ENCODE results near the gene B3GNT2. TPM values are rescaled to one million over a fixed set of nuclear protein-coding genes. Genes with fewer than 3 reads are reported as not detected.
A peak's percentile ranks its signal among the peaks of the same experiment; 100 is the strongest.

B3GNT2 gene
- total RNA-seq, 3 donors from 2014 or later (not counting 1 experiment from before 2014, with no cell fraction given) = 51.9 to 68.0 (median 54.0) TPM

DNA sequence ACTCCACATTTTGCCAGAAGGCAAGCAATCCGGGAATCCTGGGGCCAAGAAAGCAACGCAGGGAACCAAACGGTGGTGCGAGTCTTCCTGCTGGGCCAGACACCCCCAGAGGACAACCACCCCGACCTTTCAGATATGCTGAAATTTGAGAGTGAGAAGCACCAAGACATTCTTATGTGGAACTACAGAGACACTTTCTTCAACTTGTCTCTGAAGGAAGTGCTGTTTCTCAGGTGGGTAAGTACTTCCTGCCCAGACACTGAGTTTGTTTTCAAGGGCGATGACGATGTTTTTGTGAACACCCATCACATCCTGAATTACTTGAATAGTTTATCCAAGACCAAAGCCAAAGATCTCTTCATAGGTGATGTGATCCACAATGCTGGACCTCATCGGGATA, 26.8 kb downstream of the B3GNT2 start:
- DNase-seq = peak in 1 of 2 donors; percentile 65
- peaks cover 33% of the 10 kb centered on the region for H3K4me1 ChIP-seq (ENCODE audit: control insufficient read depth, insufficient read depth, low read length)

DNA sequence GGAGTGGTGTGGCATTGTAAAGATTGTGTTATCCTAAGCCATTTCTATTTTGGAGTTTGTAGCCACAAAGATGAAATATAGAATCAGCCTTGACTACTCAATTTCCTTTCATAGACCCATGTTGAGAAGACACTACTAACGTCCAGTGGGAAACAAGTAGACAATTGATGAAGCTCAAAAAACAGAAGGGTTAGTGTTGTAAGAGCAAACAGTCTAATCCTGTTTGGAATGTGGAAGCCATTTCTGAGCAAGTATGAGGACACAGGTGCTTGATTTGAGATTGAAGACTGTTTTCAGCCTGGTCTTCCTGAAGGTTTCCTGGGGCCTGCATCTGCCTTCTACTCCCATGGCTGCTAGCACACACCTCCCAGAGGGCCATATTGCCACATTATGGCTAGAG, 29.1 kb downstream of the B3GNT2 start:
- H3K27ac Mint-ChIP-seq = peak overlapping the region; percentile 30 to 93
- 85% methylated on average over 1 of the region's 1 CpG for WGBS (ENCODE audit: insufficient coverage)
- H3K36me3 Mint-ChIP-seq = no peaks in the 10 kb centered on the region
- Histone ChIP-seq H3K4me1 (ENCODE audit: control insufficient read depth, insufficient read depth, low read length) (peaks cover 17% of the 10 kb centered on the region), H3K36me3 (ENCODE audit: control insufficient read depth, insufficient read depth, low read length) (peaks cover 29% of the 10 kb centered on the region), H3K27me3 (ENCODE audit: control insufficient read depth, insufficient read depth, low read length) (no peaks in the 10 kb centered on the region), H3K4me3 (ENCODE audit: low read length) (no peak overlapping the region), H3K27ac (ENCODE audit: low read length) (no peak overlapping the region), H3K9me3 (ENCODE audit: control insufficient read depth, insufficient read depth, low read length) (no peaks in the 10 kb centered on the region)
- no peaks in the 10 kb centered on the region for H3K9me3 Mint-ChIP-seq
- ATAC-seq (no peak), DNase-seq (no peak)
- H3K4me3 Mint-ChIP-seq = no peak overlapping the region
- intact Hi-C loops (cut with micrococcal nuclease) = no loop called here
- TF ChIP-seq, protein P1, sequence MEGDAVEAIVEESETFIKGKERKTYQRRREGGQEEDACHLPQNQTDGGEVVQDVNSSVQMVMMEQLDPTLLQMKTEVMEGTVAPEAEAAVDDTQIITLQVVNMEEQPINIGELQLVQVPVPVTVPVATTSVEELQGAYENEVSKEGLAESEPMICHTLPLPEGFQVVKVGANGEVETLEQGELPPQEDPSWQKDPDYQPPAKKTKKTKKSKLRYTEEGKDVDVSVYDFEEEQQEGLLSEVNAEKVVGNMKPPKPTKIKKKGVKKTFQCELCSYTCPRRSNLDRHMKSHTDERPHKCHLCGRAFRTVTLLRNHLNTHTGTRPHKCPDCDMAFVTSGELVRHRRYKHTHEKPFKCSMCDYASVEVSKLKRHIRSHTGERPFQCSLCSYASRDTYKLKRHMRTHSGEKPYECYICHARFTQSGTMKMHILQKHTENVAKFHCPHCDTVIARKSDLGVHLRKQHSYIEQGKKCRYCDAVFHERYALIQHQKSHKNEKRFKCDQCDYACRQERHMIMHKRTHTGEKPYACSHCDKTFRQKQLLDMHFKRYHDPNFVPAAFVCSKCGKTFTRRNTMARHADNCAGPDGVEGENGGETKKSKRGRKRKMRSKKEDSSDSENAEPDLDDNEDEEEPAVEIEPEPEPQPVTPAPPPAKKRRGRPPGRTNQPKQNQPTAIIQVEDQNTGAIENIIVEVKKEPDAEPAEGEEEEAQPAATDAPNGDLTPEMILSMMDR (IDR thresholded peaks at IDR 0.05) = no peak
- no peaks in the 10 kb centered on the region for H3K27me3 Mint-ChIP-seq (ENCODE audit: low read depth in 2 of 2)
- peaks cover 55 to 64% of the 10 kb centered on the region in 2 donors for H3K4me1 Mint-ChIP-seq

More for the DNA sequence above, 26.8 kb downstream of the B3GNT2 start:
- Mint-ChIP-seq H3K36me3 (no peaks in the 10 kb centered on the region), H3K27ac (peak overlapping the region; percentile 86 to 93), H3K27me3 (ENCODE audit: low read depth in 2 of 2) (no peaks in the 10 kb centered on the region), H3K4me3 (peak overlapping the region; percentile 69), H3K4me1 (peaks cover 71 to 76% of the 10 kb centered on the region in 2 donors), H3K9me3 (no peaks in the 10 kb centered on the region)
- no peak overlapping the region for H3K4me3 ChIP-seq (ENCODE audit: low read length)
- H3K36me3 ChIP-seq (ENCODE audit: control insufficient read depth, insufficient read depth, low read length) = peaks cover 29% of the 10 kb centered on the region
- TF ChIP-seq, protein P1 (IDR thresholded peaks at IDR 0.05) = no peak
- peak; percentile 77 to 87 (median 86) for ATAC-seq
- 61% methylated on average over 8 of the region's 8 CpGs for WGBS (ENCODE audit: insufficient coverage)
- peak overlapping the region; percentile 66 for H3K27ac ChIP-seq (ENCODE audit: low read length)
- intact Hi-C loops (cut with micrococcal nuclease) = no loop called here
- no peaks in the 10 kb centered on the region for H3K9me3 ChIP-seq (ENCODE audit: control insufficient read depth, insufficient read depth, low read length)
- no peaks in the 10 kb centered on the region for H3K27me3 ChIP-seq (ENCODE audit: control insufficient read depth, insufficient read depth, low read length)

DNA sequence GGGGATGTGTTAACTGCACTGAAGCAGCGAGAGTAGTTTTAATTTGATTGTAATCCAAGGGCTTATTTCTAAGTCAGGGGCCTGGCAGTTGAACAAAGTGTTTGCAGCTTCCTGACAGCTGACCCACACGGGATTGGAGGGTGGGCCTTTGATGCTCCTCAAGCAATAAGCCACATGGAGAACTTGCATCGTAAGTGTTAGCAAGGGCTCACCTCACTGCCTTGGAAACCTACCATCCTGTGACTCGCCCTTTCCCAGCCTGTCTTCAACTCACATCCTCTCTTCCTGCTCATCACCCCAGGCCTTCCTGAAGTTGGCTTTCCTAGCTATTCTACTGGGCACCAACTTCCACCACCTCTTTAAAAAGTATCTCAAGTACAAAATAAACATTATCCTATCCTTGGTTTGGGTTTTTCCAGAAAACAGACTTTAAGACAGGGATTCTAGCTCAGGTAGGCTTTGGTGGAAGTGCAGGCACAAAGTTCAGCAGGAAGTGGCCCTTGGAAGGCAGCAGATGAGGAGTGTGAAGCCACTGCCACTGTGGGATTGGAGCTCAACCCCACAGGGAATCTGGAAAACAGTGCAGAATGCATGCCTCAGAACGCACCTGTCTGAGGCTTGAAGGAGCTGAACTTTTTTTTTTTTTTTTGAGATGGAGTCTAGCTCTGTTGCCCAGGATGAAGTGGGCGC, 31.6 kb downstream of the B3GNT2 start:
- no peak overlapping the region for H3K4me3 ChIP-seq (ENCODE audit: low read length)
- H3K9me3 Mint-ChIP-seq = no peaks in the 10 kb centered on the region
- TF ChIP-seq, protein P1 (IDR thresholded peaks at IDR 0.05) = no peak
- intact Hi-C loops (cut with micrococcal nuclease) = no loop called here
- peak overlapping the region; percentile 7 to 47 for H3K27ac Mint-ChIP-seq
- no peak overlapping the region for H3K4me3 Mint-ChIP-seq
- no peaks in the 10 kb centered on the region for H3K27me3 Mint-ChIP-seq (ENCODE audit: low read depth in 2 of 2)
- no peak overlapping the region for H3K27ac ChIP-seq (ENCODE audit: low read length)
- no peaks in the 10 kb centered on the region for H3K36me3 Mint-ChIP-seq
- DNase-seq (no peak), ATAC-seq (no peak)
- peaks cover 10% of the 10 kb centered on the region for H3K4me1 ChIP-seq (ENCODE audit: control insufficient read depth, insufficient read depth, low read length)
- peaks cover 53 to 62% of the 10 kb centered on the region in 2 donors for H3K4me1 Mint-ChIP-seq
- H3K27me3 ChIP-seq (ENCODE audit: control insufficient read depth, insufficient read depth, low read length) = no peaks in the 10 kb centered on the region
- H3K36me3 ChIP-seq (ENCODE audit: control insufficient read depth, insufficient read depth, low read length) = peaks cover 29% of the 10 kb centered on the region
- H3K9me3 ChIP-seq (ENCODE audit: control insufficient read depth, insufficient read depth, low read length) = no peaks in the 10 kb centered on the region
- WGBS (ENCODE audit: insufficient coverage) = 69% methylated on average over 6 of the region's 6 CpGs

Measured in natural killer cell (primary cell).